NAMALWA (cell line): Measurements from ENCODE around the gene RBM34.
A peak's percentile ranks its signal among the peaks of the same experiment; 100 is the strongest.
"Not testable (repeated sequence)": the region's sequence is repeated elsewhere in the genome, so short reads cannot be mapped to it uniquely, and the experiment has no call there.

Experiments used
- DNase-seq: peaks from one replicate; pipeline ENCODE4 v3.0.0-alpha.2; 2015; ENCODE audit warnings: low spot score

Gene RBM34

DNA sequence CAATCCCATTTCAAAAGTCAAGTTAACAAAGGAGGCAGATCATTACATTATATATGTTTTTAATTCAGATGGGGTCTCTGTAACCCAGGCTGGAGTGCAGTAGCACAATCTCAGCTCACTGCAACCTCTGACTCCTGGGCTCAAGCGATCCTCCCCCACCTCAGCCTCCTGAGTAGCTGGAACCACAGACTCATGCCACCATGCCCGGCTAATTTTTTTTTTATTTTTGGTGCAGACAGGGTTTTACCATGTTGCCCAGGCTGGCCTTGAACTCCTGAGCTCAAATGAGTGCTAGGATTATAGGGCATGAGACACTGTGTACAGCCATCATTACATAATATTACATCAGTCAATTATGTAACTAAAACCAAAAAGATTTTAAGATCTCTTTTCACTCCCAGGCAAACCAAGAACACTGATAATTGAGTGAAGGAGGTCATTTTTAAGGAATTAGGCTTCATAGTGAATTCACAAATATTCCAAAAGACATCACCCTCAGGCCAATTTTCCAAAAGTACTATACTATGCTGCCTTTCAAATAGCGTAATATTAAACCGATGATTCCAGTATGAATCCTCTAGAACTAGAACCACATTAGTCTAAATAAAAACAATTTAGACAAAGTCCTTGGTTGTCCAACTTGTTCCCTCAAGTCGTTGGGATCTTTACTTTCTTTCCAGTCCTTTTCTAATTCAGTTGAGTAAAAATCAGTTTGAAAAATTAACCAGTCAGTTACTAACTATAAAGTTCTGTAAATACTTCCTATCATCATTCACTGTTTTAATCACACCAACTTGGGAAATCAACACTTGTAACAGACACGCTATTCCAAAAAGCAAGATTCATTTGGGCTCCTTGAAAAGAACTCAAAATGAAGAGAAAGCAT is 48.5 kb downstream of the RBM34 start:
- DNase-seq = no peak

DNA sequence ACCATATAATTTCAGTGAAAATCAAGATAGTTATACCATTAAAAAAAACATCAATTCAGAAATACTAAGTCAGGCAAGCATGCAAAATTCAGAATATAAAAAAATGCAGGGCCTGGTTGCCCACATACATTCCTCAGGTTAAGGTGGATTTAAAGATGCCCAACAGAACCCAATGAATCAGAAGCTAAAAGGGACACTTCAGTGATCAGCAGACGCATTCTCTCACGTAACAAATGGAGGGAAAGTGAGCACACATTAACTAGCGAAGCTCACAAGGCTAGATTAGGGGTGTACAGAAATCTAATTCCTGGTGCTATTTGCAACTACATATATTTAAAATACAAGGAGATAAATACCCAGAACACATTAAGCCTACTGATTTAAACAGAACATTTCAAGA is 49.9 kb downstream of the RBM34 start:
- DNase-seq = no peak

DNA sequence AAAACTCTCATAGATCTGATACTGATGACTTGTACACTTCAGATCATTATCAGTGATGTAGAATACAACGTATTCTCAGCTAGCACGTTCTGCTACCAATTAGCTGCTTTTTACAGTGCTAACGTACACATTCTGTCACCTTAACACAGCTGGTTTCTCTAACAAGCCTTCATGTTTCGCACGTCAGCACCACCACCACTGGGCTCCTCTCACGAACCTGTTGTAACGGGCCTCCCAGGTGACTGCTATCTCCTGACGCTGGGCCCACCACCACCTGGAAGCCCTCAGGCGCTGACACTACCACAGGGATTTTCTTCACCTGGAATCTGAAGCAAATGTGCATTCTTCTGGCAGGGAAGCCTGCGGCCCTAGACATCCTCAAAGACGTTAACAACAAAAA is 52.2 kb downstream of the RBM34 start:
- no peak for DNase-seq

DNA sequence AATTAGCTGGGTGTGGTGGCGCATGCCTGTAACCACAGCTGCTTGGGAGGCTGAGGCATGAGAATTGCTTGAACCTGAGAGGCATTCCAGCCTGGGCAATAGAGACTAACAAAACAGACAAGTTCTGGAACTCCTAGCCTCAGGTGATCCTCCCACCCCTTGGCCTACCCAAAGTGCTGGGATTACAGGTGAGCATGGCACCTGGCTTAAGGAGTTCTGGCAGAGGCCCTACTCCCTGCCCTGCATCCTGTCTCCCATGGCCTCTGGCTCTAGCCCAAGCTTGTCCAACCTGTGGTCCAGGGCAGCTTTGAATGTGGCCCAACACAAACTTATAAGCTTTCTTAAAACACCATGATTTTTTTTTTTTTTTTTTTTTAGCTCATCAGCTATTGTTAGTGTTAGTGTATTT is 52.9 kb downstream of the RBM34 start:
- no peak for DNase-seq

DNA sequence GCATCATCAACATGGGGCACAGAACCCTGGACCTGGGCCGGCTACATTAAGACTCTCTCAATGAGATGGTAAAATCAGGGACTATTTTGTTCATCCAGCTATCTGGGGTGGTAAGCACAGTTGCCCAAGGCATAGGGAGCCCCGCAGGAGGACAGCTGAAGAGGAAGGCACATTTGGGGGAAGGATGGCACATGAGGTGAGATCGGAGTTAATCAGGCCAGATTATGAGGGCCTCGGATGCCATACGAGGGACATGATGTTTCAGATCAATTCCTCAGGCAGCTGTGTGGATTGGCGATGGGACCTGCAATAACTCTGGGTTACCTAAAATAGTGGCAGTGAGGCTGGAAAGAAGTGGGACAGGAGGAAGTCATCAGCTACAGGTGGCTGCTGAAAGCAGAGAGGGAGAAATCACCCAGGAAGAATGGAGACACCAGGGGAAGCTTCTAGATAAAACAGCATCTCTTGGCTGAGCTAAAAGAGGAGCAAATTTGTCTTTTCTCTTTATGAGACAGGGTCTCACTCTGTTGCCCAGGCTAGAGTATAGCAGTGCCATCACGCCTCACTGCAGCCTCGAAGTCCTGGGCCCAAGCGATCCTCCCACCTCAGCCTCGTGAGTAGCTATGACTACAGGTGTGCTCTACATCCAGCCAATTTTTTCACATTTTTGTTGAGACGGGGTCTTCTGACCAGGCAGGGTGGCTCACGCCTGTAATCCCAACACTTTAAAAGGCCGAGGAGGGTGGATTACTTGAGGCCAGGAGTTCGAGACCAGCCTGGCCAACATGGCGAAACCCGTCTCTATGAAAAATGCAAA is 53.5 kb downstream of the RBM34 start:
- no peak for DNase-seq

DNA sequence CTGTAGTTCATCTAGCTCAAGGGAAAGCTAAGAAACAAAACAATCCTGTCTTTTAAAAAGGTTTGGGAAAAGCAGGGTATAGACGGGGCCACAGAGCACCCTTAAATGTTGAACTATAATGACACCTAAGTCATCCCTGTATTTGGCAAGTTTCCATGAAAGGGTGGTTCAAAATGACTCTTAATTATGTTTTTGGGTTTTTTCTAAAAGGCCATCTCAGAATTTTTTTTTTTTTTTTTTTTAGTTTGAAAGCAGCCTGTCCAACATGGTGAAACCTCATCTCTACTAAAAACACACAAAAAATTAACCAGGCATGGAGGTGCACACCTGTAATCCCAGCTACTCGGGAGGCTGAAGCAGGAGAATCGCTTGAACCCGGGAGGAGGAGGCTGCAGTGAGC is 54.6 kb downstream of the RBM34 start:
- DNase-seq = no peak

DNA sequence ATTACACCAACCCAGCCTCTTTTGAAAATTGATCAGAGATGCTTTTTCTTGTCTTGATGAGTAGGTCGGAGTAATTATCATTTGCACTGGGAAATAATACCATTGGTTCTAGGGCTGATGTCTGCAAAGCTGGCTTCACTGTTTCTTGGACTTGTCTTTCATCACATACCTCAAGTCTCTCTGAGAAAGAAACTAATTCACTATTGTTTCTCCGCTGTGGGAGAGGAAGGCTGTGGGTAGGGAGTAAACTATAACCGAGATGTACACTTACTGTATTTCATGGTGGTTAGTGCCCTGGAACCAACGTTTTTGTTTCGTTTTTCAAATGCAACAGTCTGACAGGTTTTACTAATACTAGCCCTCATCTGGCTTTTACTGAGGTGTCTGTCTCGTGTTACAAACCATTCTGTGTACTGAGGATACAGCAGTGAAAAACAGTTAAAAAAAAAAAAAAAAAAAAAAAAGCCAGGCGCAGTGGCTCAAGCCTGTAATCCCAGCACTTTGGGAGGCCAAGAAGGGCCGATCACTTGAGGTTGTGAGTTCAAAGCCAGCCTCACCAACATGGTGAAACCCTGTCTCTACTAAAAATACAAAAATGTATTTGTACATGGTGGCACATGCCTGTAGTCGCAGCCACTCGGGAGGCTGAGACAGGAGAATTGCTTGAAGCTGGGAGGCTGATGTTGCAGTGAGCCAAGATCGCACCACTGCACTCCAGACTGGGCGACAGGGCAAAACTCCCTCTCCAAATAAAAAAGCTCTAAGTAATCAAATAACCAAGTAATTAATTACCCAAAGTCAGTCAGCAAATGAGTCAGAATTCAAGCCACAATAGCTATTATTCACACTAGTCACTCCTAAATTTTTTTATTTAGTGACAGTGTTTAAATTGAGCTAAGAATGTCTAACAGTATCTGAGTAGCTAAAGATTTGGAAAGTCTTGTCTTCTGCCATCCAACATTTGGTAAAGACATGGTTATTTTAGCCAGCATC is 55.7 kb downstream of the RBM34 start:
- DNase-seq = peak; percentile 29

DNA sequence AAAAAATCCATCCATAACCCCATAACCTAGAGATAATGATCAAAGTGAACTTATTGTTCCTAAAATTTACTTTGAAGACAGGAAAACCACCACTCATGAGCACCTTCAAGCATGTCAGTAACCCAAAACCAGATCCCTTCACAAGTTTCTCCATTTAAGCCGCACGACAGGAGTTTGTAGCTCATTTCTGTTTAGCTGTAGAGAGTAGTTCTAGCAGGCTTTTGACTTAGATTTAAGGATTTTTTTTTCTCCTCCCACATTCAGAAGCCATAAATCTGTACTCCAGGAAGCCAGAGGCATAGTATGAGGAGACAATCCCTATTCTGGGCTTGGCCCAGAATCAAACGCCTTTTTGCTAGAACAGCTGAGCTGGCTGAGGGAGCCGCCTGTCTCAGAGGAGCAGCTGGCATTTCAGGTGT is 58.0 kb downstream of the RBM34 start:
- DNase-seq = no peak

DNA sequence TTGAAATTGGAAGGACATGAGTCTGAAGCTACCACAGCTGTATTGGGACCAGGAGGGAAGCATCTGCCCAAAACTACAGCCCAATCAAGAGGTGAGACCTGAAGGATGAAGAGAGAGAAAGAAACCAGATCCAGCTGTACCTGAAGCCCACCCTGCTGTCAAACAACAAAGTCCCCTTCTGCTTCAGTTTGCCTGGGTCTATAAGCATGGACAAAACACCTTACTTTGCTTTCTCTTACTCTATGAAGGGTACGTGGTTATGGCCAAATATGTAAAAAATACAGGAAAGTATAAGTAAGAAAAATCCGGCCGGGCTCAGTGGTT is 58.8 kb downstream of the RBM34 start:
- no peak for DNase-seq

DNA sequence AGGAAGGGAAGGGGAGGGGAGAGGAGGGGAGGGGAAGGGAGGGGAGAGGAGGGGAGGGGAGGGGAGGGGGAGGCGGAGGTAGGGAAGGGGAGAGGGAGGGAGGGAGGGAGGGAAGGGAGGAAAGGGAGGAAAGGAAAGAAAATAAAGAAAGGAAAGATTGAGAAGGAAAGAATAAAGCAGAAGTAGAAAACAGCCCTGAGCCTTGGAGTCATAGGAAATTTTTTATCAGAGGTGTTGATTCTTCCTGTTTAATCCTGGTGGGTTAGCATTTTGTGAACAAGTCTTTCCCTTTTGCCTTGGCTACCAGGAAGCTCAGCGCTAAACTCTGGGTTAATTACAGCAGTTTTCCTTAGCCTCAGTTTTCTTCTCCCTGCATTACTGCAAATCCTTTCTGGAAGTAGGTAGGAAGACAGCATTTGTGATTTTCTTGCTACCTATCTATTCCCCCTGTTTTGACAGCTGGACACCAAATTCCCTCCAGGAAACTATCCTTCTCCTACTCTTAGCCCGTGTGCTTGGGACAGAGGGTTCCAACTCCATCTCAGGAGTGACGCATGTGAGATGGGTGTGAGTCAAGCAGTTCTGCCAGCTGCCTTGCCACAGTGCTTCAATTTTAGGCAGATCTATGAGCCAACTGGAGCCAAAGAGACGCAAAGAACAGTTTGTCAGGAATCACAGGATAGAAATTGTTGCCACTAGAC is 59.3 kb downstream of the RBM34 start:
- DNase-seq = no peak

DNA sequence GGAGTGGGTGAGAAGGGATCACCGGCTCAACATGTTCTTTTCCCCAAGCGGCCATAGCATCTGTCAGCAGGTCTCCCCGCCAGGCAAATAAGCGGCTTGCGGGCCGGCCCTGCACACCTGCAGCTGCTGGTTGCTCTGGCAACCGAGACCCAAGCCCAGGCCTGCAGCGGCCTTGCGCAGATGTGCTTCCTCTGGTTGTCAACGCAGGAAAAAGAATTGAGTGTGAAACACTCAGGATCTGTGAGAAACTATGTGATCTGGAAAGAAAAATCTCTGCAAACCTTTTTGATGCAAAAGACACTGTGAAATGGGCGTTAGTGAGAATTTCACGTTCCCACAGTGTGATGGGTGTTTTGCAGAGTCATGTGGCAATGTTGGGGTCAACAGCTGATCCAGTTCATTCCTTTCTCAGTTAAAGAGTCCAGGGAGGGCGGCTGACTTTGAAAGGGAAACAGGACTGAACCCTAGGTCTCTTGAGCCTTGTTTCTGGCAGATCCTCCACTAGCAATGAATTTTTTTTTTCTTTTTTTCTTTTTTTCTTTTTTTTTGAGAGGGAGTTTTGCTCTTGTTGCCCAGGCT is 60.8 kb downstream of the RBM34 start:
- DNase-seq = peak; percentile 70

DNA sequence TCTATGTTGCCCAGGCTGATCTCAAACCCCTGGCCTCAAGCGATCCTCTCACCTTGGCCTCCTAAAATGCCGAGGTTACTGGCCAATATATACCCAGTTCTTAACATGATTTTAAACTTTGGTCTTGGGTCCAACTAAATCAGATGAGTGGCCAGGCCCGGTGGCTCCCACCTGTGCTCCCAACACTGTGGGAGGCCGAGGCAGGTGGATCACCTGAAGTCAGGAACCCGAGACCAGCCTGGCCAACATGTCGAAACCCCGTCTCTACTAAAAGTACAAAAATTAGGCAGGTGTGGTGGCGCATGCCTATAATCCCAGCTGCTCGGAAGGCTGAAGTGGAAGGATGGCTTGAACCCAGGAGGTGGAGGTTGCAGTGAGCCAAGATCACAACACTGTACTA is 62.1 kb downstream of the RBM34 start:
- no peak for DNase-seq

DNA sequence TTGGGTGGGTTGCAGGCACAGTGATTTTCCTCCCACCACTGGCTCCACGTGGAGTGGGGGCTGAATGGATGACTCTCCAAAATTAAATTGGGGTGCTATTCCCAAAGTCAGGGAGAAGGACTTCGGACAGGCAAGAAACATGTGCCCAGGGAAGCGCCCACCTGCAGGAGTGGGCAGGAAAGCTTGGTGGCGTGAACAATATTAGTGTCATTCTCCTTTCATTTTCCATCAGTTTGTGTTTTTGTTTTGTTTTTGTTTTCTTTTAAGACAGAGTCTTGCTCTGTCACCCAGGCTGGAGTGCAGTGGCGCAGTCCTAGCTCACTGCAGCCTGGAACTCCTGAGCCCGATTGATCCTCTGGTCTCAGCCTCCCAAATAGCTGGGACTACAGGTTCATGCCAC is 62.5 kb downstream of the RBM34 start:
- no peak for DNase-seq

DNA sequence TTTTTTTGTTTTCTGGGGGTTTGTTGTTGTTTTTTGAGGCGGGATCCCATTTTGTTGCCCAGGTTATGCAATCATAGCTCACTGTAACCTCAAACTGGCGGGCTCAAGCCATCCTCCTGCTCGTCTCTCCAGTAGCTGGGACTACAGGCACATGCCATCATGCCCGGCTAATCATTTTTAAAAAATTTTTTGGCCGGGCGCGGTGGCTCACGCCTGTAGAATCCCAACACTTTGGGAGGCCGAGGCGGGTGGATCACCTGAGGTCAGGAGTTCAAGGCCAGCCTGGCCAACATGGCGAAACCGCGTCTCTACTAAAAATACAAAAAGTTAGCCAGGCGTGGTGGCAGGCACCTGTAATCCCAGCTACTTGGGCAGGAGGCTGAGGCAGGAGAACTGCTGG is 63.5 kb downstream of the RBM34 start:
- DNase-seq = not testable (repeated sequence)

DNA sequence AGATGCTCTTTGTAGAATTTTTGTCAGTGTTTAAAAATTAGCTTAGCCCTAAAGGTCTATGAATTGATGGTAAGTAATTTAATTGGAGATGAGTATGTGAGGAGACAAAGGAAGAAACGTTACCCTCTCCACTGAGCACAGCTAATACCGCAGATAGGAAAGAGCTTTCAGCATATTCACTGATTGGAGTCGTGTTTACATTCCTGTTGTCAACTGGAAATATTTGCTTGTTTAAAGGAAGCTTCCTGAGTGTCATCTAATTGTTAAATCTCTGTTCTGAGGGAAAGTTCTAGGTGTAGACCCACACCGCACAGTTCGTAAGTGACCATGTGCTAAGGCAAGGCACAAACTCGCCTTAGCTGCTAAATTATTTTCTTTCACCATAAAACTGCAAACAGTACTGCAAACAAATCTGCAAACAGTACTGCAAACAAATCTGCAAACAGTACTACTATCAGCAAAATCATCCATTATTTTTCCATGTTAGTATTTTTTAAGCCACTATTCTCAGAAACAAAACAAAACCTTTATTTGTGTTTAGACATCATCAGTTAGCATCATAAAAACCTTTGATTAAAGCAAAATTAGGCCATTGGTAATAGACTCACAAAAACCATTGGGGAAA is 65.0 kb downstream of the RBM34 start:
- DNase-seq = no peak

DNA sequence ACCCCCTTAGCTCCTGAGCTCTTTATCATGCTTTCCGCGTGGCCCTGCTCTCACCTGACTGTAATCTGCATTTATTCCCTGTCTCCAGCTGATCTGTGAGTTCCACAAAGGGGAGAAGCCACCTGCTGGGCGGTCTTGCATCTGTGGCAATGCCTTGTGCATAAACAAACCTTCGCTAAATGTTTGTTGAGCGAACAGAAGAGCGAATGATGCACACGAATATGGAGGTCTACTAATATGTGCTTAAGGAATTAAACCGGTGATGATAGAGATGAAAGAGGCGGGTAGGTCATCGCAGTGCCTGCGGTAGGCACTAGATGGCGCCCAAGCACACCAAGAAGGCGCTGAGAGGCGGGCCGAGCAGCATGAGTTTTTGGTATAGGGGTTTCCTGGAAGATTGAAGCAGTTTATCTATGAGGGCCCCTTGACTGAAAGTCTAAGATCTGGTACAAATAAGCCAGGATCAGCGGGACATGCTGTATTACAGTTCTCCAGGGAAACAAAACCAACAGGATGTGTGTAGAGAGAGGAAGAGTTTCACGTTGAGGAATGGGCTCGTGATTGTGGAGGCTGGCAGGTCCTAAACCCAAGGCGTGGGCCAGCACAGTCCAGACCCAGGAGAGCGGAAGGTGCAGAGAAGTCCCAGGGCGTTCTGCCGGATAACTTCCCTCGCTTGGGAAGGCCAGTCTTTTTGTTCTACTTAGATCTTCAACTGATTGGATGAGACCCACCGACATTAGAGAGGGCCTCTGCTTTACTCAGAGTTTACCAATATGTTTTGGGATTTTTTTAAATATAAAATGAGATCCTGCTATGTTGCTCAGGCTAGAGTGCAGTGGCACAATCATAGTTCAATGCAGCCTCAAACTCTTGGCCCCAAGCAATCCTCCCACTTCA is 67.1 kb downstream of the RBM34 start:
- peak; percentile 87 for DNase-seq

DNA sequence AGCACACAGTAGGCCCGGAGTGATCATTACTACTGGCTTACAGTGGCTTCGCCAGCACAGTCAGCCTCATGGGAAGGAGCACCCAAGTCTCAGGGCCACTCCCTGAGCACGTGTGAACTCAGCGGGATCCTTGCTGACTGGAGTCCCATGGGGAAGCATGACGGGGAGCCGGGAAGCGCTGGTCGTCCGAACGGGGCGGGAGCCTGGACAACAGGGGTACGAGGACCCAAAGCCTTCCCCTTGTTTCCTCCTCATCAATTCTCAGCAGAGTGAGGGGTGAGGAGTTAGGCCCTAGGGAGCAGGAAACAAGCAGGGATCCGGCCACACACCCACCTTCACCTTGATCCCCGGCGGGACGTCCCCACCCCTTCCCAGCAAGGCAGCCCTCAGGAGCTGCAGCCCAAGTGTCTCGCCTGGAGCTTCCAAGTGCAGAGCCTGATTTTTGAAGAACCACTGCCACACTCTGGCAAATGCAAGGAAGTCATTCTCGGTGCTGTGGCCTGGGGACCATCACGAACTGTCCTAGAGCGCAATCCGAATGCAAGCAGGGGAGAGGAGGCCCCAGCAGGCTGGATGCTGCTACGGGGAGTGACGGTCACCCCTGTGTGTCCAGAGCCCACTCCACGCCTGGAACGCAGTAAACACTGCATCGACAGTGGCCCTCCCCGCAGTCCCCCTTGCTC is 67.9 kb downstream of the RBM34 start:
- DNase-seq = no peak

DNA sequence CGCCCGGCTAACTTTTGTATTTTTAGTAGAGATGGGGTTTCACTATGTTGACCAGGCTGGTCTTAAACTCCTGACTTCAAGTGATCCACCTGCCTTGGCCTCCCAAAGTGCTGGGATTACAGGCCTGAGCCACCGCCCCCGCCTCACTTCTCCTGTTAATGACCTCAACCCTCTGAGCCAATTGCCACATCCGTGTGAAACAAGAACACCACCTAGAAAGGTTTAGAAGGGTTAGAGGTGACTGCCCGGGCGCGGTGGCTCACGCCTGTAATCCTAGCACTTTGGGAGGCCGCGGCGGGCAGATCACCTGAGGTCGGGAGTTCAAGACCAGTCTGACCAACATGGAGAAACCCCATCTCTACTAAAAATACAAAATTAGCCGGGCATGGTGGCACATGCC is 68.6 kb downstream of the RBM34 start:
- DNase-seq = not testable (repeated sequence)

DNA sequence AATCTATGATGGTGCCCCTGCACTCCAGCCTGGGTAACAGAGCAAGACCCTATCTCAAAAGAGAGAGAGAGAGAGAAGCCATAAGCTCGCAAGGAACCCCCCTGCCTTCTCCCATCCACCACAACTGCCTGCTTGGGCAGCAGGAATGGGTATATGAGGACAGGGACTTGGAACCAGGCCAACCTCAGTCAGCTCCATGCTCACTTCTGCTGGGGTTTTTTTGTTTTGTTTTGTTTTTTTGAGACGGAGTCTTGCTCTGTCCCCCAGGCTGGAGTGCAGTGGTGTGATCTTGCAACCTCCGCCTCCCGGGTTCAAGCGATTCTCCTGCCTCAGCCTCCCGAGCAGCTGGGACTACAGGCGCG is 69.0 kb downstream of the RBM34 start:
- not testable (repeated sequence) for DNase-seq
